SK-MEL-5 (cell line): ENCODE data around the gene PSMC4. TPM values are rescaled to one million over a fixed set of nuclear protein-coding genes. Genes with fewer than 3 reads are reported as not detected.
A peak's percentile ranks its signal among the peaks of the same experiment; 100 is the strongest.

Experiments
- DNase-seq: peaks from one replicate; pipeline ENCODE4 v3.0.0-alpha.2; 2016; ENCODE audit warnings: low read depth, low spot score
- in situ Hi-C: cut with HindIII; loops from 2 replicates; pipeline ENCODE4 v1.10.0; 2016; ENCODE audit warnings: low sequenced_read_pairs, high pct_unique_total_duplicates, low pct_unique_long_range_greater_than_20kb
- polyA plus RNA-seq, 2 experiments: library from polyadenylated mRNA; depleted of rRNA; stranded (reverse); fragments of >200 nt; gene quantifications; 2 replicates each; pipeline ENCODE4 v1.2.3, GENCODE V29; 2015
- total RNA-seq: library from RNA; depleted of rRNA; stranded (reverse); fragments of >200 nt; shearing (Covaris generic); gene quantifications from 2 replicates; pipeline ENCODE4 v1.2.3, GENCODE V29; 2014; rRNA removed

The PSMC4 gene
- total RNA-seq, result 162 and 174 TPM in 2 replicates
- 149 and 151 TPM in 2 replicates for polyA plus RNA-seq (2015; cell fraction: cytosol; rRNA removed)
- 133 and 174 TPM in 2 replicates for polyA plus RNA-seq (2015; cell fraction: nucleus; rRNA removed)

DNA sequence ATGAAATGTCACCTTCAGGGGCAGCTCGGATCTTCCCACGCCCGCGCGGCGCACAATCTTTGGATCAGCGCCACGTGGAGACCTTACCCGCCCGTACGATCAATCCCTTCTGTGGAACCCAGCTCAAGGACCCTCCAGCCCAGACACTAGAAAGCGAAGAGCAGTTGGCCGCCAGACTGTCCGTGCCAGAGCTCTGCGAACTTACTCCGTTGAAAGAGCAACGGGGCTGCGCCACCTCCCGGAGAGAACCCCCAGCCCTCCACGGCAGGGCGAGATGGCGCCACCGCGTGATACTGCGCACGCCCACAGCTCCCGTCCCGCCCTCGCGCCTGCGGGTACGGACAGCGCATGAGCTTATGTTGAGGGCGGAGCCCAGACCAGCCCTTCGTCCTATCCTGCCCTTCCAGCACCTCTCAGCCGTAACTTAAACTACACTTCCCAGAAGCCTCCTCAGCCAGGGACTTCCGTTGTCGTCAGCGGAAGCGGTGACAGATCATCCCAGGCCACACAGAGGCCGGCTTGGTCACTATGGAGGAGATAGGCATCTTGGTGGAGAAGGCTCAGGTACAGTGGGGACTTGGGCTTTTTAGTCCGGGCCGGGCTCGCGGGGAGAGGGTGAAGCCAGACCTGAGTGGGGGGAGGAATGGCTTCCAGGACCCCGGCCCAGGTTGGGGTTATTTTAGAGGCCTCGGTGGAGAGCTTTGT, at the start of gene PSMC4:
Gene PSMC4 (plus strand): TSS at position 491 of the 705 bp plus-strand sequence. CDS start 38 bp downstream, at position 529.
- in situ Hi-C loops, result no loop called here
- DNase-seq, result peak; percentile 99

DNA sequence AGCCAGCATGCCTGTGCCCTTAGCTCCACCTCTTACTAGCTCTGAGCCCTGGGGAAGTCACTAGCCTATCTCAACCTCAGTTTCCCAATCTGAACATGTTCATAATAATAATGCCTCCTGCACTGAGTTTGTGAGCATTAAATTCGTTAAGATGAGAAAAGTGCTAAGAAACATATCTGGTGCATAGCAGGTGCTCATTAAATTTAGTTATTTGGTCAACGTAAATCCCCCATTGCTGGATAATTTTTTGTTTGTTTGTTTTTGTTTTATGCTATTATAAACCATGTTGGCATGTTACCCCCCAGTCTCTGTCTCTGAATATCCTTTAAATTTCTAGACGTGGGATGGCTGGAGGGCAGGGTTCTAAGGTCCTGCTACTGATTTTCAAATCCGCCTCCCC, 47.1 kb upstream of the PSMC4 start:
- no peak for DNase-seq
- in situ Hi-C loops, result no loop called here

DNA sequence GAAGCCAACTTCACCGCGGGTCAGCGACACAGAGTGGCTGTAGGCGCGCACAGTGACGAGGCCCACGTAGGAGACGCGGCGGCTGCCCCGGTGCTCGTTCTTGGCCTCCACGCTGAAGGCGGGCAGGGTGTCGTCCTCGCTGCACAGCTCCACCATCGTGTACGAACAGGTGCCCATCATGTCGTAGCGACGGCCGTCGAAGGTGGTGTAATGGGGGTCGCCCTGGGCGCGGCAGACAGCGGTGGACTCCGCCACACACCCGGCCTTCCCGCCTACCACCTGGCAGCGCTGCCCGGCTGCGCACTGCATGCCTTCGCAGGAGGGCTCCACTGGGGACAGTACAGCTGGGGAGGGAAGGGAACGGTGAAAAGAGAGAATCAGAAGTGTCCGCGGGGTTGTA, 46.6 kb upstream of the PSMC4 start:
- in situ Hi-C loops, result no loop called here
- DNase-seq, result no peak

DNA sequence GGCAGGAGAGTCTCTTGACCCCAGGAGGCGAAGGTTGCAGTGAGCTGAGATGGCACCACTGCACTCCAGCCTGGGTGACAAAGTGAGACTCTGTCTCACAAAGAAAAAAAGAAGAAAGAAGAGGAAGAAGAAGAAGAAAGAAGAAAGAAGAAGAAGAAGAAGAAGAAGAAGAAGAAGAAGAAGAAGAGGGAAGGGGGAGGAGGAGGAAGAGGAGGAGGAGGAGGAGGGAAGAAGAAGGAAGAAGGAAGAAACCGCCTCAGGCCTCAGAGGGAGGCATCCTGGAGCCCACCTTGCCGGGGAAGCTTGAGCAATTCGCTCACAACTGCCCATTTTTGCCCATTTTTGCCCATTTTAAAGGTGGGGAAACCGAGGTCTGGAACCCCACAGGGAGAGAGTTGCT, 46.0 kb upstream of the PSMC4 start:
- in situ Hi-C loops, result no loop called here
- no peak for DNase-seq

DNA sequence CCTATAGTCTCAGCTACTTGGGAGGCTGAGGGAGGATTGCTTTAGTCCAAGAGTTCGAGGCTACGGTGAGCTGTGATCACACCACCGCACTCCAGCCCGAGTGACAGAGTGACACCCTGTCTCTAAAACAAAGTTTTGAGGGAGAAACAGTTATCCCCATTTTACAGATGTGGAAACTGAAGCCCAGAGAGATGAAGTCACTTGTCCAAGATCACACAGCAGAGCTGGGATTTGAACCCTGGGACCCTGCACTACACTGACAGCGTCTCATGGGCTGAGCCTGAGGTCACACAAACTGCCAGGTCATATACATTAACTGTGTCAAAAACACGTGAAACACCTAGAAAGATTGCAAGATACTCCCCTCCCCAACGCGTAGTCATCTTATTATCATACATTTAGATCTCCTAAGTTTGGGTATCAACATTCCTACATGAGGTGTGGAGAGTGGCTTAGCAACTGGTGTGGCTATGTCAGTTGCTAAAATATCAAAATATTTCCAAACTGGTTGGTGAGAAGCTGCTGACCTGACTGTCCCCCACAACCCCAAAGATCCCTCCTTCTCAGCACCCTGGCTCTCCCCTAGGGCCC, 44.7 kb upstream of the PSMC4 start:
- DNase-seq, result no peak
- in situ Hi-C loops, result no loop called here

DNA sequence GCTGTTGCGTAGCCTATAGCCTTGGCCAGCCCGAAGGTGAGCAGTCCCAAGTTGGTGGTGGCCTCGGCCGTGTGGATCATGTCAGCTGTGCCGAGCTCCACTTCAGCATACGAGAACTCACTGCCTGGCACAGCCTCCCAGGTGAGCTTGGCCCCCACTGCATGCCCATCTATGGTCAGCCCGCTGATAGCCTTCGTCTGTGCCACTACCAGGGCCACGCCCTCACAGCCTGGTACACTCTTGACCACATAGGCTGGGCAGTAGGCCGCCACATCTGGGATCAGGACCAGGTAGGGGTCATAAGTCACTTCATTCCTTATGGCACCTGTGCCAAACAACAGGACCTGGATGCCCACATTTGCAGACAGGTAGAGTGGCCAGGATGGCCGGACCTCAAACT, 43.9 kb upstream of the PSMC4 start:
- DNase-seq, result no peak
- in situ Hi-C loops, result no loop called here

DNA sequence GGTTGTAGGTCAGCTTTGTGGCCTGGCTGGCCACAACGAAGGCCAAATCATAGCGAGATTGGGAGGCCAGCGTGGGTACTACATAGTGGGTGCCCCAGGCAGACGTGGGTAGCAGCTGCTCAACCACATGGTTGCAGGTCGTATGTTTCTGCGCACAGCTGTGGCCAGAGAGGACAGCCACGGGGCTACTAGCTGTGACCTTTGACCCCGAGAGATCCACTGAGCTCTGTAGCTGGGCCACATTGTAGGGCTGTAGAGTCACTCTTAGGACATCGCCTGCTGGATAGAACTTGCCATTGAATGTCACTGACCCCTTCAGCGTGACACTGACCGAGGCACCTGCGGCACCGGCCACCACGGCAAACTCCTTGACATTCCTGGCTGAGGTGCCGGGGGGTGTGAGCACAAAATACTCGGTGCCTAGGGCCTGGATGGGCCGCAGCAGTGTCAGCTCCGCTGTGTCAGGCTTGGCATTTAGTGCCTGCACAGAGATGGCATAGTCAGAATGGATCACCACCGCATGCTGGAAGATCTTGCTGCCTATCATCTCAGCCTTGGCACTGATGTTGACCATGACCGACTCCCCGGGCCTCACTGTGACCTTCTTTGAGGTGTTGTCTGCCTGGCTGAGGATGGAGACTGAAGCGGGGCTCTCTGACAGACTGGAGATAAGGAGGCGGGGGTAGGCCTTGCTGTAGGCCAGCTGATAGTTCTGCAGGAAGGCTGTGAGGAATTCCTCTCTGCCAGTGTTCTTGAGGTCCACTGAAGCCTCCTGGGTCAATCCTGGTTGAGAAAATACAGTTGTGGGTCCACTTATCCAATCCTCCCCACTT, 43.2 kb upstream of the PSMC4 start:
- DNase-seq, result no peak
- in situ Hi-C loops, result no loop called here

DNA sequence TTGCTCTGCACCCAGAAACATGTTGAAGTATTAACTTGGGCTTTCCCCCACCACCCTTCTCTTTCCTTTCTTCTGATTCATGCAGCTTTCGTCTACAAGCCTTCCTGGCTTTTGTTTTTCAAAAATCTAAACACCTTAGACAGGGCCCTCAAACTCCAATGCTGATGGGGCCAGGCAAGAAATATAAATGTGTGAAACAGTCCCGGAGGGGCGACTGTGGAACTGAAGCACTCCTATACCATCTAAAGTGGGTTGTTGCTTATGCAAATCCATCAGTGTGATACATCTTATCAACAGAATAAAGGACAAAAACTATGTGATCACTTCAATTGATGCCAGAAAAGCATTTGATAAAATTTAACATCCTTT, 42.6 kb upstream of the PSMC4 start:
- in situ Hi-C loops, result no loop called here

GRCh38 chr19:39929750-39930149, 41.2 kb upstream of the PSMC4 start:
- in situ Hi-C loops, result no loop called here
- DNase-seq, result no peak

More for the DNA sequence above, 42.6 kb upstream of the PSMC4 start:
- DNase-seq, result no peak

DNA sequence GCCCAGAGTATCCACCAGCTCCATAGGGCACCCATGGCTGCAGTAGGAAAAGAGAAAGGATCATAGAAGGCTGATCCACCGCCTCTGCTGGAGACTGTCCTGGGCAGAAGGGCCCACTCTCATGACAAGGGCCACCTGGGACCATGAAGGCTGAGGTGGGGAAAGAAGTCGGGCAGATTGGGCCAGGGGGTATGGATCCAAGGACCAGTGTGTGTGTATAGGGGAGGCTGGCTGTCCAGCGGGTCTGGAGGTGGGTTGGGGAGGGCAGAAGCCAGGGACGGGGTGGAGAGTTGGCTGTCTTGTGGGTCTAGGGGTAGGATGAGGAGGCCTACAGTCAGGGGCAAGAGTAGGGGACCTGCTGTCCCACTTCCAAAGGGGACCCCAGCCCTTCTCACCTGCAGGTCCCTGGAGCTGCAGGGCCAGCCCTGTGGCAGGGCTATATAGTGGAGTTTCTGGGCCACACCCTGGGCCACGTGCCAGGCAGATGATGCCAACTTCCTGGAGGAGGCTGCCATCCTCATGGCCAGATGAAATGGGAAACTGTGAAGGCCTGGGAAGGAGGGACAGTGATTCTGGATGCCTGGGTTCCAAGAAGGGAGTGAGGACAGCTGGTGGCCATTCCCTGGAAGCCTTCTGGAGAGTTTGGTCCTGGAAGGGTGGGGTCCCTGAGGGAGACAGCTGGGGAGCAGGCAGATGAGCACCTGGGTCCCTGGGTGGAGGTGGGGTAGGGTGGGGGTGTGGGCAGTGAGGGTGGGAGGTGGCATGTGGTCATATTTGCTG, 36.2 kb upstream of the PSMC4 start, which contains the start of gene FCGBP:
Gene FCGBP (minus strand): TSS at position 51 of the 780 bp plus-strand sequence.
- no peak for DNase-seq
- in situ Hi-C loops, result no loop called here

- in situ Hi-C loops, result no loop called here
- no peak for DNase-seq
These were observed 35.7 kb upstream of the PSMC4 start for GRCh38 chr19:39935364-39935661.

DNA sequence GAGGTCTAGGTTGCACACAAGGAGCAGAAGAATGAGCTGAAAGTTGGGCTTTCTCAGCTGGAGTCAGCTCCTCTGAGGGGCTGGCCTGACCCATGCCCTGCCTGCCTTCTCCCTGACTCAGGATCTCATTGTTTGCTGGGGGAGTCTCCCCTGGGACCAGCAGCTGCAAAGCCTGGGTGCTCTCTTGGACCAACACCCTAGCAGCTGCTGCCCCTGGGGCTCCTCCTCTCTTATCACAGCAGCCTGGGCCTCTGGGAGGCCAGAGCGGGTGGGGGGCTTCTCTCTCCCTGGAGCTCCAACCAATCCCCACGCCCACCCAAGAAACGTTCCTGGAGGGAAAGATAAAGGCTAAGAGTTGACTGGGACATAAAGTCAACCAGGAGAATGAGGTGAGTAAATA, 34.9 kb upstream of the PSMC4 start:
- in situ Hi-C loops, result no loop called here
- no peak for DNase-seq

- DNase-seq, result no peak
- in situ Hi-C loops, result no loop called here
These were observed 34.3 kb upstream of the PSMC4 start for GRCh38 chr19:39936622-39937021.

DNA sequence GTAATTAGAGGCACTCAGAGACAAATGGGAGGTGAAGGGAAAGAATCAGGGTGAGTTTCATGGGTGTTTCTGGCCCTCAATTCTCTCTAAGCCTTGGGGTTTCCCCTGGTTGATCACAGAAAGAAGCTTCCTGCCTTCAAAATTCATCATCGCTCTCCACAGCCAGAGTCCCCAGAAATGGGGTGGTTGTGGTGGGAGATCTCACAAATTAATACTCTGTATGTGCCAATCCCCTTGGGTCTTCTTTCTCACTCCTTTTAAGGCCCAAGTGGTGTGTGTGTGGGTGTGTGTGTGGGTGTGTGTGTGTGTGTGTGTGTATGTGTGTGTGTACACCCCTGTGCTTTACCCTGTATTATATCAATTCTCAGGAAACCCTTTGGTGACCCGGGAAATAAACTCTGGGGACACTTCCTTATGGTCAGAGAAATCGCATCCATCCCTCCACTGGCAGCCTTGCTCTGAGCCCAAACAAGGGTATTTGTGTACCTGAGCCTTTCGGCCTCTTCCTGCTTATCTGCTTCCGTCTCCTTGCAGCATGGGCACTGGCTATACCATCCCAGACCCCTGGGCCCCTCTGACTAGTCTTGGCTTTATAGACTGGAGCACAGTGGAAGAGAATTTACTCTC, 33.8 kb upstream of the PSMC4 start:
- in situ Hi-C loops, result no loop called here
- DNase-seq, result no peak

DNA sequence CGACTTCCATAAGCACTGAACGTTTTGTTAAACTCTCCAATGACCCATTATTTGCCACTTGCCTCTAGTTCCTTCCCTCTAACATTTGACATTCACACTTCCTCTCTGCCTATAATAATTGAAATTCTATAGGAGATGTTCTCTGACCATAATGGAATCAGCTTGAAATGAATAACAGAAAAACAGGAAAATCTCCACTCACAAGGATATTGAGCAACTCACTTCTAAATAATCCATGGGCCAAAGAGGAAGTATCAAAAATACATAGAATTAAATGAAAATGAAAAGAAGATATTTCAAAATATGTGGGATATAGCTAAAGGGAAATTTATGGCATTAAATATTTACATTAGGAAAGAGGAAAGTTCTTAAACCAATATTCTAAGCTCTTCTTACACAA, 33.2 kb upstream of the PSMC4 start:
- no peak for DNase-seq
- in situ Hi-C loops, result no loop called here

GRCh38 chr19:39939556-39939955, 31.4 kb upstream of the PSMC4 start:
- in situ Hi-C loops, result no loop called here
- no peak for DNase-seq

DNA sequence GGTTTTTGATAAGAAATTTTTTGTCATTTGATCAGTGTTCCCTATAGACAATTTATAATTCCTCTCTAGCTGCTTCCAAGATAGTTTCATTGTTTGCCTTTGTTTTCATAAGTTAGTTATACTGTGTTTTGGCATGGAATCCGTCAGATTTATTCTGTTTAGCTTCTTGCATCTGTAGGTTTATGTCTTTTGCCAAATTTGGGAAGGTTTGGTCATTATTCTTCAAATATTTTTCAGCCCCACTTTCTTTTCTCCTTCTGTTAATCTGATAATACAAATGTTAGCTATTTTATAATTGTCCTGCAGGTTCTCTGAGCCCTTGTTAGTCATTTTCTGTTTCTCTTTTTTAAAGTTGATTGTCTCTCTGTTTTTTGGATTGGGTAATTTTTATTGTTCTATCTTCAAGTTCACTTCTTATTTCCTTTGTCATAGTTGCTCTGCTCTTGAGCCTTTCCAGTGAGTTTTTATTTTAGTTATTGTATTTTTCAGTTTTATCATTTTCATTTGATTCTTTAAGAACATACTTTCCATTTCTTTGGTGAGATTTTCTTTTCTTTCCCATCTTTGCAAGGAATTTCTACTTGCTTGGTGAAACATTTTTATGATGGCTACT, 30.6 kb upstream of the PSMC4 start:
- in situ Hi-C loops, result no loop called here
- DNase-seq, result no peak
